HepG2 (cell line): ENCODE measurements around the gene EVA1A. TPM values are rescaled to one million over a fixed set of nuclear protein-coding genes. Genes with fewer than 3 reads are reported as not detected.
A peak's percentile ranks its signal among the peaks of the same experiment; 100 is the strongest.

Experiments
- ATAC-seq: fragments of 200-7000 bp; cut with Tn5 transposase; 3 replicates; pipeline ENCODE4 v1.9.1; 2020; ENCODE audit warnings: mild to moderate bottlenecking, moderate library complexity
- BruUV-seq: library from RNA; stranded (reverse); fragments of 400-500 nt; replicated peaks from 2 replicates; lab custom pipeline; 2021; lab: Mats Ljungman, UMichigan
- CTCF ChIA-PET: fragments of 300-600 bp; formaldehyde crosslinking; extraction: SDS; loops from one replicate; lab custom pipeline; 2021; ENCODE audit warnings: low total read pairs, inconsistent platforms, low intra/inter-chr PET ratio; lab: Yijun Ruan, JAX
- POLR2A ChIA-PET: fragments of 350-600 bp; sonication (Branson Sonifier 250); formaldehyde crosslinking; loops from one replicate; lab custom pipeline; 2020; ENCODE audit warnings: antibody characterized with exemption, inconsistent platforms; lab: Yijun Ruan, JAX
- DNase-seq: peaks from one replicate; pipeline ENCODE4 v3.0.0-alpha.2; 2015; ENCODE audit warnings: low spot score
- FAIRE-seq: peaks from 3 replicates; lab custom pipeline; 2011; peaks lifted over from hg19 to GRCh38; lab: Jason Lieb, UNC
- H2AFZ ChIP-seq: one replicate; pipeline ENCODE4 v1.6.1; 2011; ENCODE audit warnings: low read length, inconsistent platforms
- H3K27ac ChIP-seq: fragments of 300-600 bp; 3 replicates; pipeline ENCODE4 v1.8.0; 2011; ENCODE audit warnings: mixed run types, mild to moderate bottlenecking, mixed read lengths, low read length, inconsistent platforms; ENCODE audit not compliant: insufficient read depth; ENCODE audit errors: extremely low read length
- H3K27me3 ChIP-seq, 2 experiments: fragments of 200-600 bp in 1 of 2; 2 replicates in 1 of 2; 3 replicates in 1 of 2; pipeline versions ENCODE4 v1.6.0 to v1.8.0; 2011; ENCODE audit warnings: low read length in 2 of 2, mild to moderate bottlenecking in 2 of 2, moderate library complexity in 2 of 2, inconsistent platforms in 1 of 2; ENCODE audit not compliant: insufficient read depth in 2 of 2, control insufficient read depth in 1 of 2
- H3K36me3 ChIP-seq, 2 experiments: fragments of 200-600 bp in 1 of 2; replicated peaks in 1 of 2; 2 replicates in 1 of 2; 3 replicates in 1 of 2; pipeline versions ENCODE4 v1.5.1 to v1.8.0; 2011; ENCODE audit warnings: low read length in 2 of 2, inconsistent platforms in 1 of 2; ENCODE audit not compliant: insufficient read depth in 2 of 2, control insufficient read depth in 1 of 2
- H3K4me1 ChIP-seq: 2 replicates; pipeline ENCODE4 v1.5.1; 2012; ENCODE audit warnings: low read length, inconsistent platforms; ENCODE audit not compliant: insufficient read depth
- H3K4me2 ChIP-seq: 2 replicates; pipeline ENCODE4 v1.6.0; 2011; ENCODE audit warnings: low read depth, low read length, inconsistent platforms
- H3K4me3 ChIP-seq, 3 experiments: fragments of 200-600 bp in 1 of 3; sonication (generic), shearing (Covaris generic) in 1 of 3; replicated peaks in 1 of 3; 2 replicates each; pipeline ENCODE4 v1.5.1; 2011 to 2016; ENCODE audit warnings: low read length in 3 of 3, inconsistent platforms in 2 of 3, low read depth in 2 of 3, mild to moderate bottlenecking in 2 of 3, control low read depth in 1 of 3, mixed read lengths in 1 of 3; ENCODE audit not compliant: insufficient read depth in 1 of 3
- H3K79me2 ChIP-seq: one replicate; pipeline ENCODE4 v1.6.1; 2011; ENCODE audit warnings: low read length, inconsistent platforms; ENCODE audit not compliant: insufficient read depth
- H3K9ac ChIP-seq: 2 replicates; pipeline ENCODE4 v1.6.0; 2011; ENCODE audit warnings: mild to moderate bottlenecking, low read depth, low read length, inconsistent platforms; ENCODE audit not compliant: insufficient read depth
- H3K9me3 ChIP-seq: 2 replicates; pipeline ENCODE4 v1.5.1; 2012; ENCODE audit warnings: mild to moderate bottlenecking, low read length
- H4K20me1 ChIP-seq: 2 replicates; pipeline ENCODE4 v1.6.0; 2011; ENCODE audit warnings: inconsistent platforms, mild to moderate bottlenecking, low read length, moderate library complexity; ENCODE audit not compliant: insufficient read depth
- CEBPB ChIP-seq: IDR thresholded peaks from 2 replicates; pipeline ENCODE4 v1.6.1; 2011; ENCODE audit warnings: low read depth, low read length, improper control_type of control experiment, borderline replicate concordance
- GATAD2A ChIP-seq: IDR thresholded peaks from 2 replicates; pipeline ENCODE4 v1.6.1; 2016
- MAFK ChIP-seq, 2 experiments: IDR thresholded peaks in 1 of 2; conservative IDR thresholded peaks in 1 of 2; 2 replicates each; pipeline ENCODE4 v1.6.1; 2011; ENCODE audit warnings: improper control_type of control experiment in 2 of 2, low read length in 2 of 2
- RBM22 ChIP-seq: fragments of 200-400 bp; formaldehyde crosslinking; optimal IDR thresholded peaks from 2 replicates; pipeline ENCODE3; 2017; ENCODE audit warnings: mild to moderate bottlenecking, low read length, moderate library complexity
- REPIN1 ChIP-seq: sonication (generic); formaldehyde crosslinking; IDR thresholded peaks from 2 replicates; pipeline ENCODE4 v1.8.0; 2022; ENCODE audit warnings: missing genetic modification reagents, low read depth, mild to moderate bottlenecking, borderline replicate concordance
- RFXANK ChIP-seq: IDR thresholded peaks from 2 replicates; pipeline ENCODE4 v1.6.1; 2016
- ZNF543 ChIP-seq: sonication (generic); formaldehyde crosslinking; IDR thresholded peaks from 2 replicates; pipeline ENCODE4 v1.4.0; 2020; ENCODE audit warnings: mild to moderate bottlenecking, missing genetic modification reagents
- ZNF644 ChIP-seq: IDR thresholded peaks from 2 replicates; pipeline ENCODE4 v1.6.1; 2016; ENCODE audit warnings: low read depth
- ZNF678 ChIP-seq: sonication (generic); formaldehyde crosslinking; IDR thresholded peaks from 2 replicates; pipeline ENCODE4 v1.4.0; 2020; ENCODE audit warnings: mild to moderate bottlenecking, missing genetic modification reagents
- WGBS: methylation state at CpG from one replicate; pipeline ENCODE4 v1.1.6; 2017; ENCODE audit warnings: low lambda C conversion rate; 5-methylcytosine and 5-hydroxymethylcytosine counted together
- in situ Hi-C: cut with HindIII; loops from 2 replicates; pipeline ENCODE4 v1.10.0; 2017; ENCODE audit warnings: low pct_unique_long_range_greater_than_20kb; ENCODE audit not compliant: extremely low pct_ligation_motif_present
- intact Hi-C: fragments of 100-400 bp; cut with micrococcal nuclease; formaldehyde crosslinking; loops from one replicate; pipeline ENCODE4 v1.10.0; 2022; ENCODE audit not compliant: unreplicated experiment
- polyA plus RNA-seq, 8 experiments: library from polyadenylated mRNA; depleted of rRNA in 3 of 8; stranded (reverse) in 7 of 8; unstranded in 1 of 8; fragments of >200 nt; fragmentation: Illumina TruSeq in 4 of 8; extraction: Trizol in 4 of 8; gene quantifications; 2 replicates each; pipeline versions ENCODE4 v1.2.1 to v1.2.3, GENCODE V29; 2011 to 2016; ENCODE audit warnings: low read depth in 4 of 8, missing spikeins in 1 of 8, mixed read lengths in 1 of 8; ENCODE audit not compliant: insufficient read depth in 1 of 8
- total RNA-seq, 5 experiments: library from RNA; depleted of rRNA; stranded (reverse); fragments of >200 nt; fragmentation: Illumina TruSeq; extraction: Trizol; gene quantifications; 2 replicates each; pipeline ENCODE4 v1.2.3, GENCODE V29; 2016; ENCODE audit warnings: low read depth in 1 of 5
- TF ChIP-seq, protein P1 (sequence below), 2 experiments: fragments of 450-650 bp in 1 of 2; sonication (generic) in 1 of 2; formaldehyde crosslinking; IDR thresholded peaks; 2 replicates each; pipeline versions ENCODE4 v1.5.0 to v1.8.0; 2020 to 2022; ENCODE audit warnings: mild to moderate bottlenecking in 1 of 2, missing genetic modification reagents in 1 of 2
- TF ChIP-seq, protein P2 (sequence below): sonication (generic); formaldehyde crosslinking; IDR thresholded peaks from 2 replicates; pipeline ENCODE4 v1.4.0; 2020; ENCODE audit warnings: missing genetic modification reagents

Gene EVA1A
- total and polyA plus RNA-seq, 2 of the 13 experiments (the other 11 are each of a cell fraction or from before 2014, with no cell fraction given), result 57.5 to 57.8 TPM

DNA sequence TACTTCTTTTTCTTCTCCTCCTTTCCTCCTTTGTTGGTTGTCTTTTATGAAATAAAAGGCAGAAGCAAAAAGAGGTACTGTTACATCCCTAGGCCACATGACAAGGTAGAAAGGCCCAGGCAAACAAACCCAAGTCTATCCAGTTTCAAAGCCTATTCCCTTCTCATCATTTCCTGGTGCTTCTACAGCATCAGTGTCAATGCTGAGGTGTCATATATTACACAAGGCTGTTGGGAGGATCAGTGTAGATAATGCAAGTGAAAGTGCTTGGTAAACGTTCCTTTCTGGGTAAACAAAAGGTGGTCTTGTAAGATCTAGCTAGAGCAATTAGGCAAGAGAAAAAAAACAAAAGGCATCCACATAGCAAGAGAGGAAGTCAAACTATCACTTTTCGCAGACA, 64.9 kb downstream of the EVA1A start (continued):
- TF ChIP-seq, protein P1, sequence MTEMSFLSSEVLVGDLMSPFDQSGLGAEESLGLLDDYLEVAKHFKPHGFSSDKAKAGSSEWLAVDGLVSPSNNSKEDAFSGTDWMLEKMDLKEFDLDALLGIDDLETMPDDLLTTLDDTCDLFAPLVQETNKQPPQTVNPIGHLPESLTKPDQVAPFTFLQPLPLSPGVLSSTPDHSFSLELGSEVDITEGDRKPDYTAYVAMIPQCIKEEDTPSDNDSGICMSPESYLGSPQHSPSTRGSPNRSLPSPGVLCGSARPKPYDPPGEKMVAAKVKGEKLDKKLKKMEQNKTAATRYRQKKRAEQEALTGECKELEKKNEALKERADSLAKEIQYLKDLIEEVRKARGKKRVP (CRISPR knock-in tag; IDR thresholded peaks at IDR 0.05), result 0 out of 4 replicates have a peak, but pooled peaks of 1 of the 2 experiments have one; percentile 16
- TF ChIP-seq ZNF678 (CRISPR knock-in tag), result no peak
- TF ChIP-seq CEBPB, result 0 out of 2 replicates have a peak, but pooled peaks have one; percentile 6
- 0 out of 2 replicates have a peak, but pooled peaks have one; percentile 16 for TF ChIP-seq GATAD2A (CRISPR knock-in tag)
- TF ChIP-seq ZNF644 (CRISPR knock-in tag), result peak; percentile 30; the same call in 1 of the 2 replicates
- TF ChIP-seq RFXANK (CRISPR knock-in tag), result 0 out of 2 replicates have a peak, but pooled peaks have one; percentile 47
- TF ChIP-seq, protein P2, sequence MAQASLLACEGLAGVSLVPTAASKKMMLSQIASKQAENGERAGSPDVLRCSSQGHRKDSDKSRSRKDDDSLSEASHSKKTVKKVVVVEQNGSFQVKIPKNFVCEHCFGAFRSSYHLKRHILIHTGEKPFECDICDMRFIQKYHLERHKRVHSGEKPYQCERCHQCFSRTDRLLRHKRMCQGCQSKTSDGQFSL (CRISPR knock-in tag), result no peak
- TF ChIP-seq MAFK (conservative IDR thresholded peaks at IDR 0.05 in 1 of 2, IDR thresholded peaks at IDR 0.05 in 1 of 2; ENCODE audit: low read length in 2 of 2), result 0 out of 4 replicates have a peak, but pooled peaks of 1 of the 2 experiments have one; percentile 35
- TF ChIP-seq REPIN1 (CRISPR knock-in tag), result 0 out of 2 replicates have a peak, but pooled peaks have one; percentile 36

DNA sequence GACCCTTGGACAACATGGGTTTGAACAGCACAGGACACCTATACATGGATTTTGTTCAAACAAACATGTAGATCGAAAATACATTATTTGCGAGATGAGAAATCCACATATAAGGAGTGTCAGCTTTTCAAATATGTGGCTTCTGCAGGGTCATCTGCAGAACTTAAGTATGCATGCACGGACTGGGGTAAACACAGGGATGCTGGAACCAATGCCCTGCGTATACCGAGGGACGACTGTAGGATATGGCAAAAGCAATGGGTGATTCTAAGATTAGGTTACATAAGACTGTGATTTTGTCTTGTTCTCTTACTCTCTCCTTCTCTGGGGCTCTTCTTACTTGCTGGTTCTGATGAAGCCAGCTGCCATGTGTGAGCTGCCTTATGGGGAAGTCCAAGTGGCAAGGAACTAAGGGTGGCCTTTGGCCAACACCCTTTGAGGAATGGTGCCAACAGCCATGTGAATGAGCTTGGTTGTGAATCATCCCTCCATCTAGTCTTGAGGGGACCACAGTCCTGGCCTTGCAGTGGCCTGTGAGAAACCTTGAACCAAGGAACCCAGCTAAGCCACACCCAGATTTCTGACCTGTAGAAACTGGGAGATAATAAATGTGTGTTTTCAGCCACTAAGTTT, 66.5 kb downstream of the EVA1A start:
- intact Hi-C loops (no loop called here), in situ Hi-C loops (no loop called here)
- H3K4me3 ChIP-seq, result no peak overlapping the region
- H3K79me2 ChIP-seq, result peaks cover 56% of the 10 kb centered on the region
- peaks cover 36 to 72% of the 10 kb centered on the region in 2 experiments for H3K36me3 ChIP-seq
- H3K4me1 ChIP-seq, result peaks cover 55% of the 10 kb centered on the region
- peaks cover 3% of the 10 kb centered on the region; the same call in 1 of the 2 replicates for H4K20me1 ChIP-seq
- WGBS, result 97% methylated on average over 6 of the region's 6 CpGs
- H3K9ac ChIP-seq, result no peak overlapping the region
- TF ChIP-seq RBM22 (peak; percentile 93), ZNF543 (CRISPR knock-in tag) (peak; percentile 91), CEBPB (no peak)
- FAIRE-seq (no peak), DNase-seq (no peak), ATAC-seq (no peak)
- ChIA-PET CTCF (no interaction called here), POLR2A (no interaction called here)
- no peaks in the 10 kb centered on the region for H3K9me3 ChIP-seq
- no TSS peak for BruUV-seq
- H3K4me2 ChIP-seq, result no peak overlapping the region
- H3K27me3 ChIP-seq, result no peaks in the 10 kb centered on the region
- no peak overlapping the region for H3K27ac ChIP-seq
- H2AFZ ChIP-seq, result no peak overlapping the region
